Activated T-cell treated with anti-CD3 and anti-CD28 coated beads, Interleukin-2, amount 50 U/mL, for 4 hours (primary cell): ENCODE data around the gene MAP4. TPM values are rescaled to one million over a fixed set of nuclear protein-coding genes. Genes with fewer than 3 reads are reported as not detected.
"Not testable (repeated sequence)": the region's sequence is repeated elsewhere in the genome, so short reads cannot be mapped to it uniquely, and the experiment has no call there.

Experiments
- ATAC-seq, 2 donors: fragments of 200-7000 bp; cut with Tn5 transposase; one replicate each; pipeline ENCODE4 v1.10.0; 2021
- DNase-seq: peaks from one replicate; pipeline ENCODE4 v3.0.0-alpha.2; 2020
- H3K27me3 Mint-ChIP-seq: one replicate; pipeline ENCODE4 v1.8.0; 2021; ENCODE audit warnings: low read depth, mixed read lengths
- H3K36me3 Mint-ChIP-seq: one replicate; pipeline ENCODE4 v1.8.0; 2022; ENCODE audit warnings: mixed read lengths; ENCODE audit not compliant: insufficient read depth
- H3K4me1 Mint-ChIP-seq: one replicate; pipeline ENCODE4 v1.8.0; 2021; ENCODE audit warnings: low read depth, mixed read lengths
- H3K4me3 Mint-ChIP-seq: one replicate; pipeline ENCODE4 v1.8.0; 2021; ENCODE audit warnings: mild to moderate bottlenecking, moderate library complexity, mixed read lengths
- H3K9me3 Mint-ChIP-seq: one replicate; pipeline ENCODE4 v1.8.0; 2021; ENCODE audit warnings: mixed read lengths
- total RNA-seq, 3 donors: library from RNA; stranded (reverse); gene quantifications; one replicate each; pipeline ENCODE4 v1.2.1, GENCODE V29; 2021

MAP4 gene
- total RNA-seq, 3 donors from 2014 or later = 78.6 to 100 (median 90.3) TPM

DNA sequence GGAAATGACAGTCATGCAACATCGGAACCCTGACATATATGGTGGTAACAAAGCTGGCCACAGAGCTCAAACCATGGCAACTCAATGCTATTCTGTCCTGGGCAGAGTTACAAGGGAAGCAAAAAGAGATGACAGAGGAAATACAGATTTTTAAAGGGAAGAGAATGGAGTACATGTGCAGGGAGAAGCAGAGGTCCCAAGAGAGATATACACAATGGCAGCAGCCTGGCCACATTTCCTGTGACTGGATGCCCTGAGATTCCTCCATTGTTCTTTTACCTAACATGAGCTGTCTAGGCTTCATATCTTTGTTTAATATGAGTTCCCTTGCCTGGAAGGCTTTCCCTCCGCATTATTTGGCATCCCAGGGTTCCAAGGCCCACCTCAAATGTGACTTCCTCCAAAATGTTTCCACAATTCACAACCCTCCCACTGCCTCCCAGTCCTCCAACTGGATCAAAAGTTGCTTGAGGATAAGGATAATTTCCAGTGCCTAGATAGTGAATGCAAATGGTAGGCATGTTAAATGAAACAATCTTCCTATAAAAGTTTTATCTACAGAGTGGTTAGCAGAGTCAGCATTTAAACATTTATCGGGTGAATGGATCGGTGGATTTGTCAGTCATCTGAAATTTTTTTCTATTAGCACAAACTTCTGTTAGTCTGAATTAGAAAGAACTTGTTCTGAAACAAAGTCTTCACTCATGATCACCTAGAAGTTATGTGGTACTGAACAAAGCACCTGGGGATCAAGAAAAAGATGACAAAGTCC lies 127.0 kb downstream of the MAP4 start:
- H3K9me3 Mint-ChIP-seq = peaks cover 5% of the 10 kb centered on the region
- ATAC-seq = no peak
- H3K36me3 Mint-ChIP-seq = peaks cover 29% of the 10 kb centered on the region
- no peaks in the 10 kb centered on the region for H3K27me3 Mint-ChIP-seq
- no peak for DNase-seq
- no peak overlapping the region for H3K4me3 Mint-ChIP-seq
- peaks cover 4% of the 10 kb centered on the region for H3K4me1 Mint-ChIP-seq

DNA sequence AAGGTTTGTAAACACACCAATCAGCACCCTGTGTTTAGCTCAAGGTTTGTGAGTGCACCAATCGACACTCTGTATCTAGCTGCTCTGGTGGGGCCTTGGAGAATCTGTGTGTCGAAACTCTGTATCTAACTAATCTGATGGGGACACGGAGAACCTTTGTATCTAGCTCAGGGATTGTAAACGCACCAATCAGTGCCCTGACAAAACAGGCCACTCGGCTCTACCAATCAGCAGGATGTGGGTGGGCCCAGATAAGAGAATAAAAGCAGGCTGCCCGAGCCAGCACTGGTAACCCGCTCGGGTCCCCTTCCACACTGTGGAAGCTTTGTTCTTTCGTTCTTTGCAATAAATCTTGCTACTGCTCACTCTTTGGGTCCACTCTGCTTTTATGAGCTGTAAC lies 128.2 kb downstream of the MAP4 start:
- peaks cover 30% of the 10 kb centered on the region for H3K36me3 Mint-ChIP-seq
- H3K27me3 Mint-ChIP-seq, DNase-seq, H3K9me3 Mint-ChIP-seq, H3K4me3 Mint-ChIP-seq, ATAC-seq, H3K4me1 Mint-ChIP-seq: not testable (repeated sequence)

DNA sequence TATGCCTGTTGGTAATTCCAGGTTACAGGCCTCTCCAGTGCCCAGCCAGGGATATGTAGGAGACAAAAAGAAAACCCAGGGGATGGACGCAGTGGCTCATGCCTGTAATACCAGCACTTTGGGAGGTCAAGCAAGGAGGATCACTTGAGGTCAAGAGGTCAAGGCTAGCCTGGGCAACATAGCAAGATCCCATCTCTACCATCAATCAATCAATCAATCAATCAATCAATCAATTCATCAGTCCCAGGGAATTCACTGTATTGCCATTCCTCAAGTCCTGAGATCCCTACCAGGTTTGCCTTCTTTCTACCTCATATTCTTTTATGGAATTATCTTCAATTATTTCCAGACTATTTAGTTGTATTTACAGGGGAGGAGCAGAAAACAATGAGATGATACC lies 131.0 kb downstream of the MAP4 start:
- peaks cover 4% of the 10 kb centered on the region for H3K4me1 Mint-ChIP-seq
- H3K9me3 Mint-ChIP-seq = peaks cover 5% of the 10 kb centered on the region
- no peaks in the 10 kb centered on the region for H3K27me3 Mint-ChIP-seq
- ATAC-seq = no peak
- peaks cover 22% of the 10 kb centered on the region for H3K36me3 Mint-ChIP-seq
- no peak for DNase-seq
- no peak overlapping the region for H3K4me3 Mint-ChIP-seq

GRCh38 chr3:47884603-47885002 lies 131.6 kb downstream of the MAP4 start:
- DNase-seq (no peak), ATAC-seq (no peak)
- Mint-ChIP-seq H3K9me3 (peaks cover 5% of the 10 kb centered on the region), H3K4me3 (no peak overlapping the region), H3K27me3 (no peaks in the 10 kb centered on the region), H3K36me3 (peaks cover 22% of the 10 kb centered on the region), H3K4me1 (peaks cover 4% of the 10 kb centered on the region)

DNA sequence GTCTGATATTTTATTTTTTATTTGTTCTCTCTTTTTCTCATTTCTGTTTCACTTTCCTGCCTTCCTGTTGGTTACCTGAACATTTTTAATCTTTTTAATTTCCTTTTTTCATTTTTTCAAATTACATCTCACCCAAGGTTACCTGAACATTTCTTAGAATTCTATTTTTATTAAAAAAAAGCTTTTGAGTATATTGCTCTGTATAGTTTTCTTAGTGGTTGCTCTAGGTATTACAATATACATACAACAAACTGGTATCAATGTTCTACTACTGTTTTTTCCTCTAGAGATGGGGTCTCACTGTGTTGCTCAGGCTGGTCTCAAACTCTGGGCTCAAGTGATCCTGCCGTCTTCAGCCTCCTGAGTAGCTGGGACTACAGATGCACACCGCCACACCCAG lies 133.9 kb downstream of the MAP4 start:
- peaks cover 10% of the 10 kb centered on the region for H3K4me1 Mint-ChIP-seq
- H3K27me3 Mint-ChIP-seq = no peaks in the 10 kb centered on the region
- ATAC-seq (no peak), DNase-seq (no peak)
- peaks cover 15% of the 10 kb centered on the region for H3K36me3 Mint-ChIP-seq
- H3K4me3 Mint-ChIP-seq = no peak overlapping the region
- H3K9me3 Mint-ChIP-seq = peaks cover 5% of the 10 kb centered on the region

DNA sequence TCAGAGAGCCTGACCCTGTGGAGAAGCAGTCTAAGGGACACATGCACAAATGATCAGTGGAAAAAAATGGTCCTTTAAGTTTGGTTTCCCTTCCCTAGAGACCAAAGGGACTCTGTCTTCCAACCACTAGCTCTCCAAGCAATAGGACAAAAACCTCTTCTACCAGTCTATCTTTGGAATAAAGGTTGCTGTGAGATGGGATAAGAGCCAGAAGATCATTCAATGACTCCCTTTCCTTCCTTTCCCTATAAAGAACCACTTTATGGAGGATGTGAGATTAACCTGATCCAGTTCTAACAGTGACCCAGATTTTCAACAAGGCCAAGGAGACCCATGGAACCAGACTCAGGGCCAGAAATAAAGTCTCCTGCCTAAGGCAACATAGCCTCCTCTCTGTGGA lies 138.5 kb downstream of the MAP4 start:
- Mint-ChIP-seq H3K9me3 (no peaks in the 10 kb centered on the region), H3K27me3 (no peaks in the 10 kb centered on the region), H3K36me3 (peaks cover 12% of the 10 kb centered on the region), H3K4me3 (no peak overlapping the region), H3K4me1 (peaks cover 6% of the 10 kb centered on the region)
- DNase-seq = no peak
- no peak for ATAC-seq

DNA sequence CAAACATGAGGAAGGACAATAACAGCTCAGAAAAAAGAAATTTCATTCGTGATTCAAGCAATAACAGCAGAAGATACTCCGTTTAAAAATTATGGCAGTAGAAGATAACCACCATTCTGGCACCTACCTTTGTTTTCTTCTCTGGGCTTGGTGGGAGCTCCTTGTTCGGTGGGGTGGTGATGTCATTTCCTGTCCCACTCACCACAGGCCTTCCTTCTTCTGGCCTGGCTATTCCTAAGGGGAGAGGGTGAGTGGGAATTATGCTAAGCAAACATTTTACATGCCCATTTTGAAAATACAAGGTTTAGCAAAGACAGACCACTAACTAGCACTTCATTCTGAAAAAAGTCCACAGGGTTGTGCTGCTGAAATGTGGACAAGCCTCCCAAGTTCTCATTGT lies 138.9 kb downstream of the MAP4 start:
- ATAC-seq (no peak), DNase-seq (no peak)
- H3K36me3 Mint-ChIP-seq = peaks cover 12% of the 10 kb centered on the region
- H3K4me3 Mint-ChIP-seq = no peak overlapping the region
- no peaks in the 10 kb centered on the region for H3K9me3 Mint-ChIP-seq
- H3K4me1 Mint-ChIP-seq = peaks cover 6% of the 10 kb centered on the region
- no peaks in the 10 kb centered on the region for H3K27me3 Mint-ChIP-seq

DNA sequence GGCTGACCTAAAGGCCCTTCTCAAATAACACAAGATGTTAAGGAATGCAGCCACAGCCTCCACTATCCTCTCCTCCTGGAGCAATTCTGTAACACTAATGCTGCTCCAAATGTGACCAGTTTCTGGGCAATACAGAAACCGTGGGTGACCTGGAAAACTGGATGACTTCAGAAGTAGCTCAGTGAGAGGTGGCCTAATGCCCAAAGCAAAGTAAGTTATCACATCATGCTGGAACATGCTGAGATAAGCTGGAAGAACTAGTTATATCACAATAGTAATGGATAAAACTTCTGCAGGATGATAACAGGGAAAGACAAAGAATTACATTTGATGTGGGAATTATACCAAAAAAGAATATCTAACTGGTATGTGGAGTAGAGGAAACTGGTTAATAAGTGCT lies 141.3 kb downstream of the MAP4 start:
- no peaks in the 10 kb centered on the region for H3K27me3 Mint-ChIP-seq
- H3K9me3 Mint-ChIP-seq = no peaks in the 10 kb centered on the region
- H3K4me3 Mint-ChIP-seq = no peak overlapping the region
- no peak for ATAC-seq
- H3K36me3 Mint-ChIP-seq = peaks cover 30% of the 10 kb centered on the region
- DNase-seq = no peak
- peaks cover 6% of the 10 kb centered on the region for H3K4me1 Mint-ChIP-seq

DNA sequence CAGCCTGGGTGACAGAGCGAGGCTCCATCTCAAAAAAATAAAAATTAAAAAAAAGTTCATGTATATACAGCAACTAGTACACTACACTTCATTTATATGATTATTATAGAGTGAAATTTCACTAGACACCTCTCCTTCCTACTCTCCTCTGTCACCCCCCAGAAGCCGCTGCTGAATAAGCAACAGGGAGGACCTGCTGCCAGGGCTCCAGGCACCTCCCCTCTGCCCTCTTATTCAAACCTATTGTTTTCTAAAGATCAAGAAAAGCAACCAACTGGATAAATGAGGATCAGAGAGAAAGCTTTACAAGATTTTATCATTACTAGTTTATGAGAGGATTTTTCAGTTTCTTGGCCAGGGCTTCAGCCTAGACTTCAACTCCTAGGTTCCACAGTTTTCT lies 141.8 kb downstream of the MAP4 start:
- no peaks in the 10 kb centered on the region for H3K27me3 Mint-ChIP-seq
- H3K36me3 Mint-ChIP-seq = peaks cover 35% of the 10 kb centered on the region
- ATAC-seq (no peak), DNase-seq (no peak)
- no peaks in the 10 kb centered on the region for H3K9me3 Mint-ChIP-seq
- H3K4me3 Mint-ChIP-seq = no peak overlapping the region
- H3K4me1 Mint-ChIP-seq = peaks cover 6% of the 10 kb centered on the region

GRCh38 chr3:47872916-47873315 lies 143.3 kb downstream of the MAP4 start:
- Mint-ChIP-seq H3K9me3 (no peaks in the 10 kb centered on the region), H3K27me3 (no peaks in the 10 kb centered on the region), H3K4me3 (no peak overlapping the region), H3K4me1 (peaks cover 3% of the 10 kb centered on the region), H3K36me3 (peaks cover 44% of the 10 kb centered on the region)
- ATAC-seq = no peak
- DNase-seq = no peak

GRCh38 chr3:47871389-47871788 lies 144.8 kb downstream of the MAP4 start:
- Mint-ChIP-seq H3K27me3 (no peaks in the 10 kb centered on the region), H3K9me3 (no peaks in the 10 kb centered on the region), H3K4me1 (no peaks in the 10 kb centered on the region), H3K36me3 (peaks cover 46% of the 10 kb centered on the region), H3K4me3 (no peak overlapping the region)
- DNase-seq (no peak), ATAC-seq (no peak)

DNA sequence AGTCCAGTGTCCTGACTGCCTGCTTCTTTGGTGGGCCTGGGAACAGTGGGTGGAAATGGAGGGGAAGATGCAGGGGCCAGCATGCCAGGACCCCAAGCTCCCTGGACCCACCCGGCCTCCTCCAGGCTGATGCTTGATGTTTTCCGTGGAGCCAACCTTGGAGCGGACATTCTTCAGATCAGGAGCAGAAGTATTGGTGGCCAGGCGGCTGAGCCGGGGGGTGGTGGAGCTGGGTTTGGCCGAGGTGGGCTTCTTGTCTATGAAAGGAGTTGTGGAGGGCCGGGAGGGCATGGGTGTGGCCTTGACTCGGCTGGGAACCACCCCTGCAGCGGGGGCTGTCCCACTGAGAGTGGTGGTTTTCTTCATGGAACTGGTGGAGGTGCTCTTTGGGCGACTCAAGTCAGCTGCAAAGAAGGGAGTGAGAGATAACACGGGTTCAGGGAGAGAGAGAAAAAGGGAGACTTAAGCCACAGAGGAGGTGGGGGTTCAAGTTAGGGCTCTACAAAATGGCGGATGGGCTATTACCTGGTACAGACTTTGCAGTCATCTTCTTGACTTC lies 145.4 kb downstream of the MAP4 start:
- Mint-ChIP-seq H3K4me1 (no peaks in the 10 kb centered on the region), H3K27me3 (no peaks in the 10 kb centered on the region), H3K9me3 (no peaks in the 10 kb centered on the region), H3K4me3 (no peak overlapping the region), H3K36me3 (peaks cover 48% of the 10 kb centered on the region)
- ATAC-seq (no peak), DNase-seq (no peak)

- ATAC-seq (no peak), DNase-seq (no peak)
- H3K9me3 Mint-ChIP-seq = no peaks in the 10 kb centered on the region
- no peak overlapping the region for H3K4me3 Mint-ChIP-seq
- H3K36me3 Mint-ChIP-seq = peaks cover 53% of the 10 kb centered on the region
- H3K4me1 Mint-ChIP-seq = no peaks in the 10 kb centered on the region
- H3K27me3 Mint-ChIP-seq = no peaks in the 10 kb centered on the region
These were observed 146.1 kb downstream of the MAP4 start for GRCh38 chr3:47870156-47870555.

- DNase-seq (no peak), ATAC-seq (no peak)
- Mint-ChIP-seq H3K9me3 (no peaks in the 10 kb centered on the region), H3K27me3 (no peaks in the 10 kb centered on the region), H3K4me1 (no peaks in the 10 kb centered on the region), H3K36me3 (peaks cover 48% of the 10 kb centered on the region), H3K4me3 (no peak overlapping the region)
These were observed 147.9 kb downstream of the MAP4 start for GRCh38 chr3:47868306-47868705.

DNA sequence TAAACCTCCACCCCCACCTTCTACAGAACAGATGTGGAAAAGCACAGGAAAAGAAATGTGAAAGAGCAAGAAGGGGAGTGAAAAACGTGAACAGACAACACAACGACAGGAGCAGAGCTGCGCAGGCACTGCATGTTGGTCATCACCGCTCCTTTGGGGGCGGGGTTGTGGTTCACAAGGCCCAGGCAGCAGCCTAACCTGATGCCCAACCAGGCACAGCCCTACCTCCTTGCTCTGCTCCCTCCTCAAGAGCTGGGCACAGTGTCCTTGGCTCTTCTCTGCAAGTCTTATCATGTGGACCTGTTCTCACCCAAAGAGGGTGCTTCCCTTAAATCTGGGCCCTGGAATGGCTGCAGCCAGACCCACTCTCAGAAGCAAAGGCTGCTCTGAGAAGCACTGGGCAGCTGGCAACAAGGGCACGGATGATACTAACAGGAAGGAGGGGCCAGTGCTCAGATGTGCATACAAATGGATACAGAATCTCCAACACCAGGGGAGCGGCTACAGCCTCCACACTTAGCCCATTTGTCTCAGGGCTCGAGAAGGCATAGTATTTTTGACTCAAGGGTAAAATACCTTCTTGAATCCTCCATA lies 148.7 kb downstream of the MAP4 start:
- Mint-ChIP-seq H3K36me3 (peaks cover 42% of the 10 kb centered on the region), H3K4me1 (no peaks in the 10 kb centered on the region), H3K27me3 (no peaks in the 10 kb centered on the region), H3K4me3 (no peak overlapping the region), H3K9me3 (no peaks in the 10 kb centered on the region)
- ATAC-seq (no peak), DNase-seq (no peak)
